Left ventricle myocardium inferior (tissue), 1 donor: ENCODE results near the gene BSG. TPM values are rescaled to one million over a fixed set of nuclear protein-coding genes. Genes with fewer than 3 reads are reported as not detected.

Source experiments
- DNase-seq: peaks from one replicate; pipeline ENCODE4 v3.0.0-alpha.2; 2020
- H3K27ac ChIP-seq: fragments of 200-600 bp; replicated peaks from 2 replicates; pipeline ENCODE4 v1.8.0; 2021
- H3K27me3 ChIP-seq: fragments of 200-600 bp; 2 replicates; pipeline ENCODE4 v1.8.0; 2021; ENCODE audit warnings: low read depth
- H3K36me3 ChIP-seq: fragments of 200-600 bp; 2 replicates; pipeline ENCODE4 v1.8.0; 2021
- H3K4me1 ChIP-seq: fragments of 200-600 bp; 2 replicates; pipeline ENCODE4 v1.8.0; 2021
- H3K4me3 ChIP-seq: fragments of 200-600 bp; 2 replicates; pipeline ENCODE4 v1.8.0; 2021; ENCODE audit warnings: mild to moderate bottlenecking, moderate library complexity
- H3K9me3 ChIP-seq: fragments of 200-600 bp; replicated peaks from 2 replicates; pipeline ENCODE4 v1.8.0; 2021
- intact Hi-C: fragments of 100-400 bp; cut with micrococcal nuclease; formaldehyde crosslinking; loops from one replicate; pipeline ENCODE4 v1.11.0; 2022
- total RNA-seq: library from RNA; stranded (reverse); fragmentation: NEBNext Ultra II Directional; extraction: Animal tissue kit (Norgen Biotek cat#: 25700); gene quantifications from one replicate; pipeline ENCODE4 v1.2.1, GENCODE V29; 2021
- TF ChIP-seq, protein P1 (sequence below): fragments of 200-600 bp; IDR thresholded peaks from 2 replicates; pipeline ENCODE4 v1.8.0; 2021; ENCODE audit warnings: antibody characterized with exemption, mild to moderate bottlenecking, borderline replicate concordance
- donor health status: DM: no; HTN: yes; CAD: no; lungs with severe emphysema.

BSG gene
- total RNA-seq, 1 donor from 2014 or later, result 1,533 TPM

DNA sequence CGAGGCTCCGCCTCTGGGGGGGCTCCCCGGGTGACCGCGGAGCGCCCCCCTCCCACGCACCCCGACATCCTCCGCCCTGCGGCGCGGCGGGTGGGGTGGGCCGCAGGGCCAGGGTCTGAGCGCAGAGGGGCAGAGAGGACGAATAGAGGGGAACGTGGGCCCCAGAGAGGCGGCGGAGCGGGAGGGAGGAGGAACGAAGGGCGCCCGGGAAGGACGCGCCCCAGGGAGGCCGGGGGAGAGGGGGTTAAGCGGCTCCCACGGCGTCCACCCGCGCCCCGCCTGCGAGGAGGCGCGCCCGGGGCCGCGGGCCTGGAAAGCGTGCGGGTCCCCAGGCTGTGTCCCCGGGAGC, 18.3 kb downstream of the BSG start:
- TF ChIP-seq, protein P1, sequence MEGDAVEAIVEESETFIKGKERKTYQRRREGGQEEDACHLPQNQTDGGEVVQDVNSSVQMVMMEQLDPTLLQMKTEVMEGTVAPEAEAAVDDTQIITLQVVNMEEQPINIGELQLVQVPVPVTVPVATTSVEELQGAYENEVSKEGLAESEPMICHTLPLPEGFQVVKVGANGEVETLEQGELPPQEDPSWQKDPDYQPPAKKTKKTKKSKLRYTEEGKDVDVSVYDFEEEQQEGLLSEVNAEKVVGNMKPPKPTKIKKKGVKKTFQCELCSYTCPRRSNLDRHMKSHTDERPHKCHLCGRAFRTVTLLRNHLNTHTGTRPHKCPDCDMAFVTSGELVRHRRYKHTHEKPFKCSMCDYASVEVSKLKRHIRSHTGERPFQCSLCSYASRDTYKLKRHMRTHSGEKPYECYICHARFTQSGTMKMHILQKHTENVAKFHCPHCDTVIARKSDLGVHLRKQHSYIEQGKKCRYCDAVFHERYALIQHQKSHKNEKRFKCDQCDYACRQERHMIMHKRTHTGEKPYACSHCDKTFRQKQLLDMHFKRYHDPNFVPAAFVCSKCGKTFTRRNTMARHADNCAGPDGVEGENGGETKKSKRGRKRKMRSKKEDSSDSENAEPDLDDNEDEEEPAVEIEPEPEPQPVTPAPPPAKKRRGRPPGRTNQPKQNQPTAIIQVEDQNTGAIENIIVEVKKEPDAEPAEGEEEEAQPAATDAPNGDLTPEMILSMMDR, result no peak
- Histone ChIP-seq H3K27ac (no peak overlapping the region), H3K27me3 (peaks cover 70% of the 10 kb centered on the region), H3K4me3 (peak overlapping the region; percentile 60), H3K4me1 (peaks cover 36% of the 10 kb centered on the region), H3K9me3 (no peaks in the 10 kb centered on the region), H3K36me3 (no peaks in the 10 kb centered on the region)
- DNase-seq, result no peak
- intact Hi-C loops, result no loop called here

DNA sequence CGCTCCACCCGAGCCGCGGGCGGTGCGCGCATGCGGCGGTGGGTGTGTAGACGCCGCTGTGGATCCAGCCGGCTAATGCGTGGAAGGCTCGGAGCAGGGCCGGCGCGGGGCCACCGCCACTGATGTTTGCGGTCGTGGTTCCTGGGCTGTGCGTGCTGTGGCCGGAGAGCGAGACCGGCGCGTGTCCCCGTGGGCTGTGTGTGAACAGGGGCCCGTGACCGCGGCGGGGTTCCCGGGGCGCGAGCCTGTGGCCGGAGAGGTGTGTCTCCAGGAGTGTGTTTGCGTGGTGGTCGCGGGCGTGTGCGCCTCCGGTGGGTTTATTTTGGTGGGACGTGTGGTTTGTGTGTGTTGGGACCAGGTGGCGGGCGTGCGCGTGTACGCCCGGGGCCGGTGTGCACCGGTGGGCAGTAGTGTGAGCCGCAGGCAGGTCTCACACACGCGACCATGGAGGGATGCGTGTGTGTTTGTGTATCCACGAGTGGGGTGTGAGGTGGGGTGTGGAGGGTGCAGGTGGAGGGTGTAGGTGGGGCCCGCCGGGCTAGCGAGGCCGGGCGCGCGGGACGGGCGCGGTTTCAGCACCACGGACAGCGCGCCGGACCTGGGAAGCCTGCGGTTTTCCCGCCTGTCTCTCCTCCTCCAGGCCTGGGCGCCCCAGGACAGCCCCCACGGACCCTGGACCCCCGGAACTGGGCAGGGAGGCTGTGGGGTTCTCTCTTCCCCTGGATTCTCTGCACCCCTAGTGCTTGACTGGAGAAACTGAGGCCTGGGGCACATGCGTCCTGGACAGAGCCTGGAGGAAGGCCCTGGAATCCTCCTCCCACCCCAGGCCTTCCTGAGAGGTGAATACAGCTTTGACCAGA, 18.9 kb downstream of the BSG start:
- Histone ChIP-seq H3K27ac (no peak overlapping the region), H3K4me1 (peaks cover 36% of the 10 kb centered on the region), H3K9me3 (no peaks in the 10 kb centered on the region), H3K27me3 (peaks cover 65% of the 10 kb centered on the region), H3K4me3 (peak overlapping the region; percentile 60), H3K36me3 (no peaks in the 10 kb centered on the region)
- intact Hi-C loops, result no loop called here
- DNase-seq, result no peak
- TF ChIP-seq, protein P1, result no peak

DNA sequence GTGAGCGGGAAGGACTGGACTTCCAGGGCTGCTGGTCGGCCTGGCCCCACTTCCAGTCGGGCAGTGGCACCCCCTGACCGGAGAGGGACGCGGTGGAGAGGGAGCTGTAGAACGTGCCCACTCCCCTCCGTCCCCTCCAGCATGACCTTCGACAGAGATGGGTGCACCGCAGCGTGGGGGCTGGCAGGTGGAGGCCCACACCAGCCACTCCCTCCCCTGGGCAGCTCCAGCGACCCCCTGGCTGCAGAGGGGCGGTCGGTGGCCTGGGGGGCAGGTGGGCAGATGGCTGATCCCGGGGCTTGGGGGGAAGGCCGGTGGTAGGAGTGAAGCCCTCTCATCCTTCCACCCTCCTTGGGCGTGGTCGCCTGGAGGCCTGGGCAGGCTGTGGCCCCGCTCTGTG, 19.7 kb downstream of the BSG start:
- H3K27me3 ChIP-seq, result peaks cover 65% of the 10 kb centered on the region
- no peaks in the 10 kb centered on the region for H3K36me3 ChIP-seq
- H3K4me1 ChIP-seq, result peaks cover 36% of the 10 kb centered on the region
- no peak overlapping the region for H3K27ac ChIP-seq
- H3K9me3 ChIP-seq, result no peaks in the 10 kb centered on the region
- TF ChIP-seq, protein P1, result no peak
- DNase-seq, result no peak
- intact Hi-C loops, result no loop called here
- H3K4me3 ChIP-seq, result no peak overlapping the region

DNA sequence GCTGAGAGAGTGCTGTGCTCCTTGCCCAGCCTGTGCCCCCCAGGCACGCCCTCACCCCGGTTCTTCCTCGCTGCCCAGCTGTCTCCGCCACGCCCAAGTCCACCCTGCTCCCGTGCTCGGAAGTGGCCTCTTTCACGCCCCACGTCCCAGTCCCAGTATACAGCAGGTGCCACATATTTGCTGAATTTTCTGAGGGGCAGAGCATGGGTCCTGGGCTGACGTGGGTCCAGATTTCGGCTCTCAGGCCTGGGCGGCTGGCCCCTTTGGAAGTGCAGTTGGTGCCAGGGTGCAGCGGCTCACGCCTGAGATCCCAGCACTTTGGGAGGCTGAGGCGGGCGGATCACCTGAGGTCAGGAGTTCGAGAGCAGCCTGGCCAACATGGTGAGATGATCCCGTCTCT, 20.7 kb downstream of the BSG start:
- Histone ChIP-seq H3K36me3 (no peaks in the 10 kb centered on the region), H3K4me1 (peaks cover 31% of the 10 kb centered on the region), H3K27me3 (peaks cover 55% of the 10 kb centered on the region), H3K4me3 (no peak overlapping the region), H3K27ac (no peak overlapping the region), H3K9me3 (no peaks in the 10 kb centered on the region)
- TF ChIP-seq, protein P1, result no peak
- no peak for DNase-seq
- intact Hi-C loops, result no loop called here

DNA sequence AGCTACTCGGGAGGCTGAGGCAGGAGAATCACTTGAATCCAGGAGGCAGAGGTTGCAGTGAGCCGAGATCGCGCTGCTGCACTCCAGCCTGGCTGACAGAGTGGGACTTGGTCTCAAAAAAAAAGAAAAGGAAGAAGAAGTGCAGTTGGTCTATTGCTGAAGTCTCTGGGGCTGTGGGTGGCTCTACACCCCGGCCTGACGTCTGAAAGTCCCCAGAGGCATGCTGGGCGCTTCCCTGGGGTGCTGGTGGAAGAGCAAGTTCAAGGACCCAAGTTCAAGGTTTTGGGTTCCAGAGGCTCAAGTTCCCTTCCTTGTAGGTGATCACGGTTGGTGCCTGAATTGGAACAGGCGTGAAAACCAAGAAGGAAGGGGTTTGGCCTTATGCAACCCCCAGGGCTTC, 21.1 kb downstream of the BSG start:
- Histone ChIP-seq H3K4me1 (peaks cover 26% of the 10 kb centered on the region), H3K27me3 (peaks cover 51% of the 10 kb centered on the region), H3K36me3 (no peaks in the 10 kb centered on the region), H3K9me3 (no peaks in the 10 kb centered on the region), H3K4me3 (no peak overlapping the region), H3K27ac (no peak overlapping the region)
- DNase-seq, result no peak
- TF ChIP-seq, protein P1, result no peak
- intact Hi-C loops, result no loop called here
